Panc1 (cell line): ENCODE results near the gene VIPAS39. TPM values are rescaled to one million over a fixed set of nuclear protein-coding genes. Genes with fewer than 3 reads are reported as not detected.

Experiments
- ATAC-seq: fragments of 200-7000 bp; cut with Tn5 transposase; 2 replicates; pipeline ENCODE4 v1.9.1; 2020; ENCODE audit warnings: mild to moderate bottlenecking, moderate library complexity
- BruUV-seq: library from RNA; stranded (reverse); fragments of 400-500 nt; replicated peaks from 2 replicates; lab custom pipeline; 2021; lab: Mats Ljungman, UMichigan
- CTCF ChIA-PET: fragments of 300-600 bp; sonication (Branson Sonifier 250); formaldehyde crosslinking; loops from one replicate; lab custom pipeline; 2022; ENCODE audit warnings: antibody characterized with exemption; lab: Charles Lee
- POLR2A ChIA-PET: fragments of 300-600 bp; sonication (Branson Sonifier 250); formaldehyde crosslinking; loops from one replicate; lab custom pipeline; 2022; ENCODE audit warnings: antibody characterized with exemption; lab: Charles Lee
- DNase-seq: peaks from one replicate; pipeline ENCODE4 v3.0.0-alpha.2; 2010; ENCODE audit warnings: low read depth, low spot score
- H3K27ac ChIP-seq: 2 replicates; pipeline ENCODE4 v1.5.1; 2011; ENCODE audit warnings: mild to moderate bottlenecking, low read length, inconsistent platforms
- H3K27me3 ChIP-seq: fragments of 200-500 bp; sonication (Bioruptor generic); 2 replicates; pipeline ENCODE4 v1.6.0; 2014; ENCODE audit warnings: low read length, inconsistent platforms; ENCODE audit not compliant: control insufficient read depth, insufficient read depth
- H3K36me3 ChIP-seq: fragments of 200-500 bp; sonication (Bioruptor generic); 2 replicates; pipeline ENCODE4 v1.5.1; 2014; ENCODE audit warnings: inconsistent platforms, mild to moderate bottlenecking, low read length, moderate library complexity; ENCODE audit not compliant: control insufficient read depth, insufficient read depth
- H3K4me1 ChIP-seq: 2 replicates; pipeline ENCODE4 v1.5.1; 2011; ENCODE audit warnings: inconsistent platforms, mild to moderate bottlenecking, low read length, moderate library complexity; ENCODE audit not compliant: control insufficient read depth, insufficient read depth
- H3K4me3 ChIP-seq, 2 experiments: 2 replicates each; pipeline ENCODE4 v1.5.1; 2011 to 2012; ENCODE audit warnings: low read depth in 2 of 2, low read length in 2 of 2, mild to moderate bottlenecking in 2 of 2, inconsistent platforms in 1 of 2, moderate library complexity in 1 of 2
- H3K9me3 ChIP-seq: fragments of 200-500 bp; sonication (Bioruptor generic); 2 replicates; pipeline ENCODE4 v1.5.1; 2014; ENCODE audit warnings: low read depth, mild to moderate bottlenecking, inconsistent platforms, low read length, moderate library complexity; ENCODE audit not compliant: control insufficient read depth, insufficient read depth
- POLR2AphosphoS5 ChIP-seq: IDR thresholded peaks from 2 replicates; pipeline ENCODE4 v1.6.1; 2012; ENCODE audit warnings: mild to moderate bottlenecking, low read depth, low read length, moderate library complexity
- REST ChIP-seq, 2 experiments: IDR thresholded peaks; 2 replicates each; pipeline ENCODE4 v1.6.1; 2011 to 2012; ENCODE audit warnings: low read depth in 2 of 2, control low read depth in 1 of 2, low read length in 1 of 2, mild to moderate bottlenecking in 1 of 2, moderate library complexity in 1 of 2; ENCODE audit not compliant: insufficient read depth in 1 of 2
- SIN3A ChIP-seq: IDR thresholded peaks from 2 replicates; pipeline ENCODE4 v1.6.1; 2012; ENCODE audit warnings: low read depth, mild to moderate bottlenecking, low read length, moderate library complexity, borderline replicate concordance; ENCODE audit not compliant: insufficient read depth
- TCF7L2 ChIP-seq: IDR thresholded peaks from 2 replicates; pipeline ENCODE4 v1.6.1; 2011; ENCODE audit warnings: mild to moderate bottlenecking, low read depth, low read length, inconsistent platforms
- in situ Hi-C: cut with HindIII; loops from 2 replicates; pipeline ENCODE4 v1.10.0; 2016; ENCODE audit warnings: low sequenced_read_pairs, low pct_unique_long_range_greater_than_20kb
- intact Hi-C: fragments of 100-400 bp; cut with micrococcal nuclease; formaldehyde crosslinking; loops from one replicate; pipeline ENCODE4 v1.10.0; 2022; ENCODE audit not compliant: unreplicated experiment
- total RNA-seq: library from RNA; stranded (reverse); gene quantifications from one replicate; pipeline ENCODE4 v1.2.1, GENCODE V29; 2021; ENCODE audit not compliant: unreplicated experiment
- TF ChIP-seq, protein P1 (sequence below): fragments of 450-650 bp; IDR thresholded peaks from 2 replicates; pipeline ENCODE4 v1.5.1; 2017; ENCODE audit warnings: mild to moderate bottlenecking

The VIPAS39 gene
- total RNA-seq, 1 experiment from 2014 or later, result 12.4 TPM

DNA sequence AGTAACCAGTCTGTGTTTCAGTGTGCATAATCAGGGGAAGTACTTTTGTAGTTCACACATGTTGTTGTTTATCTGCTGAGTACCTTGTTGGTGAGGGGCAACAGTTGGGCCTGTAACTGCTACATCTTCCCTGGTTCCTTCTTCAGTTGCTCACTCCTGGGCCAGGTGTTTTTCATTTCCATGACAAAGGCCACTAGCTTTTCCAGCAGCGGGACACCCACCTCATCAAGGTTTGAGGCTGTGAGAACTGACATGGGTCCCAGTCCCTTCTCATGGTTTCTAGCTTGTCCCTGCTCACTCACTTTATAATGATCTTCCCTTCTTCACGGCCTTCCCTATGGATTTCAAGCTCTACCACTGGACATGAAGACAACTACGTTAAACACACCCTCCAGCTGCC lies 32.5 kb downstream of the VIPAS39 start:
- POLR2A ChIA-PET, result no interaction called here
- Histone ChIP-seq H3K36me3 (peaks cover 6% of the 10 kb centered on the region), H3K27me3 (no peaks in the 10 kb centered on the region), H3K27ac (no peak overlapping the region), H3K4me1 (no peaks in the 10 kb centered on the region), H3K9me3 (no peaks in the 10 kb centered on the region), H3K4me3 (no peak overlapping the region)
- no TSS peak for BruUV-seq
- CTCF ChIA-PET, result no interaction called here
- TF ChIP-seq POLR2AphosphoS5 (no peak), SIN3A (no peak), REST (IDR thresholded peaks at IDR 0.05; ENCODE audit: insufficient read depth in 1 of 2, low read depth in 2 of 2, low read length in 1 of 2) (no peak), TCF7L2 (no peak)
- TF ChIP-seq, protein P1, sequence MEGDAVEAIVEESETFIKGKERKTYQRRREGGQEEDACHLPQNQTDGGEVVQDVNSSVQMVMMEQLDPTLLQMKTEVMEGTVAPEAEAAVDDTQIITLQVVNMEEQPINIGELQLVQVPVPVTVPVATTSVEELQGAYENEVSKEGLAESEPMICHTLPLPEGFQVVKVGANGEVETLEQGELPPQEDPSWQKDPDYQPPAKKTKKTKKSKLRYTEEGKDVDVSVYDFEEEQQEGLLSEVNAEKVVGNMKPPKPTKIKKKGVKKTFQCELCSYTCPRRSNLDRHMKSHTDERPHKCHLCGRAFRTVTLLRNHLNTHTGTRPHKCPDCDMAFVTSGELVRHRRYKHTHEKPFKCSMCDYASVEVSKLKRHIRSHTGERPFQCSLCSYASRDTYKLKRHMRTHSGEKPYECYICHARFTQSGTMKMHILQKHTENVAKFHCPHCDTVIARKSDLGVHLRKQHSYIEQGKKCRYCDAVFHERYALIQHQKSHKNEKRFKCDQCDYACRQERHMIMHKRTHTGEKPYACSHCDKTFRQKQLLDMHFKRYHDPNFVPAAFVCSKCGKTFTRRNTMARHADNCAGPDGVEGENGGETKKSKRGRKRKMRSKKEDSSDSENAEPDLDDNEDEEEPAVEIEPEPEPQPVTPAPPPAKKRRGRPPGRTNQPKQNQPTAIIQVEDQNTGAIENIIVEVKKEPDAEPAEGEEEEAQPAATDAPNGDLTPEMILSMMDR, result no peak
- intact Hi-C loops (no loop called here), in situ Hi-C loops (no loop called here)
- ATAC-seq (no peak), DNase-seq (no peak)

GRCh38 chr14:77423423-77423822 lies 34.0 kb downstream of the VIPAS39 start, which contains the start of gene NOXRED1:
NOXRED1 (minus strand) TSS chr14:77423523; CDS start chr14:77422889, 634 bp downstream.
- POLR2A ChIA-PET, result no interaction called here
- no peaks in the 10 kb centered on the region for H3K27me3 ChIP-seq

More at GRCh38 chr14:77423423-77423822, 34.0 kb downstream of the VIPAS39 start, which contains the start of gene NOXRED1:
- ATAC-seq (no peak), DNase-seq (no peak)
- peaks cover 3% of the 10 kb centered on the region; the same call in 1 of the 2 replicates for H3K36me3 ChIP-seq
- no peaks in the 10 kb centered on the region for H3K9me3 ChIP-seq
- no peaks in the 10 kb centered on the region for H3K4me1 ChIP-seq
- TF ChIP-seq SIN3A, result no peak
- TF ChIP-seq, protein P1, result no peak
- no peak for TF ChIP-seq TCF7L2
- TF ChIP-seq REST (IDR thresholded peaks at IDR 0.05; ENCODE audit: insufficient read depth in 1 of 2, low read depth in 2 of 2, low read length in 1 of 2), result no peak
- TF ChIP-seq POLR2AphosphoS5, result no peak
- H3K27ac ChIP-seq, result no peak within 1 kb of the TSS
- CTCF ChIA-PET, result no interaction called here
- intact Hi-C loops, result no loop called here
- H3K4me3 ChIP-seq, result no peak within 1 kb of the TSS
- no TSS peak for BruUV-seq
- in situ Hi-C loops, result no loop called here
